Measurements from ENCODE around the gene DTNBP1.
"Not testable (repeated sequence)": the region's sequence is repeated elsewhere in the genome, so short reads cannot be mapped to it uniquely, and the experiment has no call there.

Gene DTNBP1

DNA sequence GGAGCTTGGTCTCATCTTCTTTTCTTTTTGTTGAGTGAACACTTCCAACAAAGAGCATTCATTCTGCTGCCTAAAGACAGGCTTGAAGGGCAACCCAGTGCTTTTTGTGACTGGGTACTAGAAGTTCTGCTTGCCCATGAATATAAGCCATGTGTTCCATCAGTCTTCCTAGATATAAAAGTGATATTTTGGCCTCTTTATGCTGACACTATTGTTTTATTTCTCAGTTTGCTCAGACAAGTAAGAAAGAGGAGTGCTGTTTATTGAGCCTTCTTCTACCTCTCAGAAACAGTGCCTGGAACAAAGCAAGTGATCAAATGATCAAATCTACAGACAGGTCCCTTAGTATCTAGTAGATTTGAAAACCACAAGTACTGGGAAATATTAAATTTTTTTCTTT, 2.4 kb upstream of the DTNBP1 start:
- no peak for DNase-seq

- DNase-seq = no peak
Observed at GRCh38 chr6:15663130-15663871, 473 bp upstream of the DTNBP1 start.

DNA sequence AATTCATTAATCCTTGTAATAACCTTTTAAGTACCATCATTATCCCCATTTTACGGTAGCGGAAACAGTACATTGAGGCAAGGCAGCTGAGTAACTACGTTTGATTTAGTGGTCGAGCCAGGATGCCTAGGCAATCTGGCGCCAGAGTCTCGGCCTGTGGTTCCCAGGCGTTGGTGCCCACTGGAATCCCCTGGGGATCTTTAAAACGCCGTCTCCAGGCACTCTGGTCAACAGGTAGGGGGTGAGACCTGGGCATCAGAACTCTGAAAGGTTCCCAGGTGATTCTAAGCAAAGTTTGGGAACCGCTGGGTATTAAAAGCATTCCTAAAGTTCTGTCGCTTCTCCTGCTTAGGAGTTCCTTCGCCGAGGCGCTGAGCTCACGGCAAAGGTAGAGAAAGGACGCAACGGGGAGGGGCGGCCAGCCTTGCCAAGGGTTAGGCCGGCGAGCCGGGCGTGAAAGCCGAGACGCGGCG, 939 bp downstream of the DTNBP1 start:
- DNase-seq = no peak

DNA sequence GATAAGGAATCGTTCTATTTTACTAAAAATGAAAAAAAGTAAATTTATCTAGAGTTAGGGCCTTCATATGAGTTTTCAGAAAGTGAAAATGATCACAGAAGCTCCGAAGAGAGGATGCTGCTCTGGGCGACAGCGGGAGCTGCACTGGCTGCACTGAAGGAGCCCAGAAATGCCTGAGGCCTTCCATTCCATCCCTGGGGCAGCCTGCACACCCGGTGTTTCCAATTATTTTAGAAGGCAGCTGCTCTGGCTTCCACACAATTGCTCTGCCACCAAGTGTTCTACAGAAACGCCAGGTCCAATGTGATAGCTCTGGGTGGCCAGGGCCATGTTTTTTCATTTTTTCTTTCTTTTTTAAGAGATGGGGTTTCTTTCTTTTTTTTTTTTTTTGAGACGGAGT, 3.6 kb downstream of the DTNBP1 start:
- DNase-seq = no peak

GRCh38 chr6:15658181-15658744, 4.6 kb downstream of the DTNBP1 start:
- no peak for DNase-seq

DNA sequence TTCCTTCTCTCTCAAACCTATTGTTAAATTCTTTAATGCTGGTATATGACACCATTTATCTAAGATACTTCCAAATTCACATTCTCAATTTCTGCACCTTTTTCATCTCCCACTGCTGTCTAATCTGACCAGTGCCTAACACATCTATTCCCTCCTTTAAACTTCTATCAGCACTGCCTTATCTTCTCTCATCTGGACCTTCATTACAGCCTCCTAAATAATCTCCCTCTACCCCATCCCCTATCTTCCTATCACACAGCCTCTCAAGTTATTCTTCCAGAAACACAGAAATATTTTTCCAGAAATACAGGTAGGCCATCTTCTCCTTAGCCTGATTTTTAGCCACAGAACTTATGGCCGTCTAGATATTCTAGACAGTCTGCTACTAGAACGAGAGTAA, 5.5 kb downstream of the DTNBP1 start:
- DNase-seq = no peak

GRCh38 chr6:15656145-15656544, 6.7 kb downstream of the DTNBP1 start:
- no peak for DNase-seq

DNA sequence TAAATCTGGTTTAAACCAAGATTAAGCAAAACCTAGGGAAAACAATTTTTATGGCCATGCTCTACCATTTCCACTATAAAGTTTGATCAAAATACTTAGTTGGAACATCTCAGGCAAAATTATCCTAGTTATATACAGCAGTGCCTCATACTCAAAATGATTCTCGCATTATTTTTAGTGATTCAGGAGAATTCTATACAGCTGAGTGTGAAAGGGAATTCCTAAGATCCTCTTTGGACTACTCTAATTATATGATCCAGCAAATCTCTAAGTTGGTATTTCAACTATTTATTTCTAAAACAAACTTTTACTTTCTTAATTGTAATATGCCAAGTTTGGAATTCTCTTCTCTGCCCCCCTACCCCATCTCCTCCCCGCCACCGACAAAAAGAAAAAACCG, 8.6 kb downstream of the DTNBP1 start:
- DNase-seq = no peak

GRCh38 chr6:15653581-15653980, 9.2 kb downstream of the DTNBP1 start:
- DNase-seq = no peak

- not testable (repeated sequence) for DNase-seq
Observed at GRCh38 chr6:15650004-15650559, 12.7 kb downstream of the DTNBP1 start.

DNA sequence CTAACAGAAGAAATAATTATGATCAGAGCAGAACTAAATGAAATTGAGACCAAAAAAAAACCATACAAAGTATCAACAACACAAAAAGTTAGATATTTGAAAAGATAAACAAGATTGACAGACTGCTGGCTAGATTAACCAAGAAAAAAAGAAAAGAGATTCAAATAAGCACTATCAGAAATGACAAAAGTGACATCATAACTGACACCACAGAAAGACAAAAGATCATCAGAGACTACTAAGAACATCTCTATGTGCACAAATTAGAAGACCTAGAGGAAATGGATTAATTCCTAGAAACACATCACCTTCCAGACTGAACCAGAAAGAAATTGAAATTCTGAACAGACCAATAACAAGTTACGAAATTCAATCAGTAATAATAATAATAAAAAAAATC, 17.9 kb downstream of the DTNBP1 start:
- no peak for DNase-seq

DNA sequence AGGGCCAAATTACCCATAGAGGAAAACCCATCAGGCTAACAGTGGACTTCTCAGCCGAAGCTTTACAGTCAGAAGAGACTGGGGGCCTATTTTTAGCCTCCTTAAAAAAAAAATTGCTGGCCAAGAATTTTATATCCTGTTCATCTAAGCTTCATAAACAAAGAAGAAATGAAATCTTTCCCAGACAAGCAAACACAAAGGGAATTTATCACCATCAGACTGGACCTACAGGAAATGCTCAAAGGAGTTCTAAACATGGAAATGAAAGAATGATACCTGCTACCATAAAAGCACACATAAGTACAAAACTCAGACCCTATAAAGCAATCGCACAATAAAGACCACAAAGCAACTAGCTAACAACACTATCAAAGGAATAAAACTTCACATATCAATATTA, 19.3 kb downstream of the DTNBP1 start:
- DNase-seq = no peak

- no peak for DNase-seq
Observed at GRCh38 chr6:15642276-15642675, 20.6 kb downstream of the DTNBP1 start.

DNA sequence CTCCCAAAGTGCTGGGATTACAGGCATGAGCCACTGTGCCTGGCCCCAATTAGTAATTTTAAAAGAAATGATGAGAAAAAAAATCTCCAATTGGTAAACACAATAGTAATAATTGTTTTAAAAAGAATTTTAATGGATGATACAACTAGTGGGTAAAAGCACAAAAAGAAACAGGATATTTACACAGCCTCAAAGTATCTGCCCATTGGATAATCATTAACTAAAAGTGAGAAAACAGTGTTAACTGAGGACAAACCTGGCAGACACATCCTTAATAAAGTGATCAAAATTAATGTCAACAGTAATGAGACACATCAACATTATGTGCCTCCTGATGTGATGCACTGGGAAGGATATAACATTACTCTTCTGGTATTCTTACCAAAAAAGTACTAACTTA, 24.5 kb downstream of the DTNBP1 start:
- DNase-seq = no peak

- DNase-seq = no peak
Observed at GRCh38 chr6:15631432-15631831, 31.4 kb downstream of the DTNBP1 start.

DNA sequence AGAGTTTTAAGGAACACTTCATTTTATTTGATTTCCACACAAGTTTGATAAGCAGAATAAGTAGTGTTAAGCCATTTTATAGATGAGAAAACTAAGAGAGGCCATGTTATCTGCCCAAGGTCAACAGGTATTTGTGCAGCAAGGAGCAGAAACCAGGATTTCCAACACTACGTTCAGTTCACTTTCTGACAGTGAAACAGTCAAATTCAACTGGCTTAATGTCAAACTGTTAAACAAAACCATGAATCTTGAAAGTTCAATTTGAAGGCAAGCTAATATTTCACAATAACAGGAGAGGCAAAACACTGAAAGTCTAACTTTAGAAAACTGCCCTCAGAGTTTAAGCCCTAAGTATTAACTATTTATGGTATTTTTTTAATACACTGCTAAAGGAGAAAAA, 32.6 kb downstream of the DTNBP1 start:
- no peak for DNase-seq

- DNase-seq = no peak
Observed at GRCh38 chr6:15629487-15629886, 33.3 kb downstream of the DTNBP1 start.

GRCh38 chr6:15628499-15629131, 34.2 kb downstream of the DTNBP1 start:
- DNase-seq = no peak

- no peak for DNase-seq
Observed at GRCh38 chr6:15627821-15628220, 35.0 kb downstream of the DTNBP1 start.

DNA sequence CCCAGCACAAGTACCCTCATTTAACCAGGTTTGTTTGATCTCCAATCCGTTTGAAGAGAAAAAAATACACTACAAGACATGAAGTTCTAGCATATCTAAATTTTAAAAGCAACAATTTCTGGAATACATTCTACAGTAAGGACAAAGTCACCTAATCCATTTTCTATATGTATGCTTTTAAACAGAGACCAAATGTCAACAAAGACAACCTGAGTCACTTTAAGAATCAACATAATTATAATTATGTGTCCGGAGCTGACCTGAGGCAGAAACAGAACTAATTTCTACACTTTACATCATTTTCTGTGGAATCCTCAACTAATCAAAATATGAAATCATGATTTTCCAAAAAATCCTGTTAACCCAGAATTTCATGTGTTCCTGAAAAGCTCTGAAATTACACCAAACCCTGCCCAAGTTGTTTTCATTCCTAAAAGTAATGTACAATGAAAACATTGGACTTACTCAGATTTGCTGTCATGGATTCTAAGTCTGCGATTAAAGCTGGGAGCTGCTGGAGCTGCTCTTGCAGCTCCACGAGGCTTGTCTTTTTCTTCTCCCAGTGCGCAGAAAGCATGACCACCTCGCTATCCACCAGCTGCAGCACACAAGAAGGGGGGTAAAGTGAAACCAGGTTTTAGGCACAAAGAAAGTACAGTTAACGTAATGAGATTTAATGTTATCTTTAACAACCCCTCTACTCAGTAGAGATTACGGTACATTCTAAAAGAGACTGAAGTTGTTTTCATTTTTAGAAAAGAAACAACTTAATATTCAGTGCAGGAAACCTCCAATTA, 35.8 kb downstream of the DTNBP1 start:
- no peak for DNase-seq

DNA sequence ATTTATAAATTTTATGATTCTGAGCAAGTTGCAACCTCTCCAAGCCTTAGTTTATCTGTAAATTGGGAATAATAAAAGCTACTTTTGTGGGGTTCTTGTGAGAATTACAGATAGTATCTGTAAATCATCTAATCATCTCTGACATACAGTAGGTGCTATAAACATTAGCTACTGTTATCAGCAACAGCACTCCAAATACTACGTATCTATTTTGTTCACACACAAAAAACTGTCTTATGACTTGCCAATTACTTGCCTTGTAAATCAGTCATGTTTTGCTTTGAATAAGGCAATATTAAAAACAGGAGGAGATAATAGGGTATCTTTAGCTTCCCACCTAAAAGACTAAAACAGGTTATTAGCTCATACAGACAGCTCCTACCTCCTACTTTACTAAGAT, 36.7 kb downstream of the DTNBP1 start:
- no peak for DNase-seq

DNA sequence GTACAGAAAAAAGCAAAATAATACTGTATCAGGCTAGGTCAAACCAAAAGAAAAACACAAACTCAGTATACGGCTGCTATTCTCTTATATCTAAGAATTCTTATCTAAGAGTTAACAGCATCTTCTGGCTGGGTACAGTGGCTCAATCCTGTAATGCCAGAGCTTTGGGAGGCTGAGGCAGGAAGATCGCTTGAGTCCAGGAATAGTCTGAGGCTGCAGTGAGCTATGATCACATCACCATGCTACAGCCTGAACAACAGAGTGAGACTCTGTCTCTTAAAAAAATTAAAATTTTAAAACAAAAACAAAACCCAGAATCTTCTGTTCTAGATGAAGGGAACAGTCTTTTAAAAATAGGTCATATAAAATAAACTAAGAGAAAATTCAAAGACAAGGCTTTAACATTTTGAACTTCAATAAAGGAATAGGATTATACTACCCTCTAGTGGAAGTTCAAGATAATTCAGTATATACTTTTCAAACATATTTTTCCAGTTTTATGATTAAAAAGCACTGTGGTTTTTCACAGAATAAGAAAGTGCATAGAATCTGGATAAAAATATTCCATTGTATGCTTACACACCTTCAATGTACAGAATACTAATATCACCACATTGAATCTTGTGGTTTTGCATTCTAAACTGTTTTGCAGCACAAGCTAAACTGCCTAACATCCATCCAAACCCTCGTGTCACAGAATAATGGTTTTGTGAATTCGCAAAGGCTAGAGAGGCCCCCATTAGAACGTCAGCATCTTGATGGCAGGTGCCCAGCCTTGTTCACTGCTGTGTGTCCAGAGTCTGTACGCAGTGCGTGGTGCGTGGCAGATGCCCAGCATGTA, 39.3 kb downstream of the DTNBP1 start:
- DNase-seq = peak; percentile 24
